GM18502 (cell line): Measurements from ENCODE around the gene SUGT1.
"Not testable (repeated sequence)": the region's sequence is repeated elsewhere in the genome, so short reads cannot be mapped to it uniquely, and the experiment has no call there.

Experiments used
- ATAC-seq: cut with Tn5 transposase; IDR thresholded peaks from one replicate; pipeline ENCODE4 v1.9.1; 2021; ENCODE audit warnings: mild to moderate bottlenecking; ENCODE audit not compliant: unreplicated experiment, poor library complexity

The SUGT1 gene

GRCh38 chr13:52664272-52664671, 11.6 kb downstream of the SUGT1 start:
- no peak for ATAC-seq

- ATAC-seq: no peak
Measured at GRCh38 chr13:52665325-52665724, 12.7 kb downstream of the SUGT1 start.

GRCh38 chr13:52669677-52670076, 17.0 kb downstream of the SUGT1 start:
- ATAC-seq: no peak

GRCh38 chr13:52670726-52671125, 18.1 kb downstream of the SUGT1 start:
- ATAC-seq: no peak

- ATAC-seq: no peak
Measured at GRCh38 chr13:52673465-52673864, 20.8 kb downstream of the SUGT1 start.

- ATAC-seq: no peak
Measured at GRCh38 chr13:52677823-52678222, 25.2 kb downstream of the SUGT1 start.

GRCh38 chr13:52685806-52686205, 33.2 kb downstream of the SUGT1 start:
- ATAC-seq: not testable (repeated sequence)

GRCh38 chr13:52686376-52686775, 33.7 kb downstream of the SUGT1 start:
- ATAC-seq: no peak

- ATAC-seq: peak; percentile 75
Measured at GRCh38 chr13:52695856-52696255, 43.2 kb downstream of the SUGT1 start.

GRCh38 chr13:52696566-52696965, 43.9 kb downstream of the SUGT1 start:
- ATAC-seq: no peak

- no peak for ATAC-seq
Measured at GRCh38 chr13:52701728-52702465, 49.3 kb downstream of the SUGT1 start.

GRCh38 chr13:52703482-52703881, 50.8 kb downstream of the SUGT1 start:
- no peak for ATAC-seq

- no peak for ATAC-seq
Measured at GRCh38 chr13:52706081-52706480, 53.4 kb downstream of the SUGT1 start.

GRCh38 chr13:52707375-52707774, 54.7 kb downstream of the SUGT1 start:
- no peak for ATAC-seq

- ATAC-seq: not testable (repeated sequence)
Measured at GRCh38 chr13:52708266-52708665, 55.6 kb downstream of the SUGT1 start.

- ATAC-seq: no peak
Measured at GRCh38 chr13:52711286-52711685, 58.6 kb downstream of the SUGT1 start.

GRCh38 chr13:52712385-52712784, 59.7 kb downstream of the SUGT1 start:
- no peak for ATAC-seq

- no peak for ATAC-seq
Measured at GRCh38 chr13:52713894-52714293, 61.3 kb downstream of the SUGT1 start.

- ATAC-seq: not testable (repeated sequence)
Measured at GRCh38 chr13:52720904-52721303, 68.3 kb downstream of the SUGT1 start.

- not testable (repeated sequence) for ATAC-seq
Measured at GRCh38 chr13:52721356-52721755, 68.7 kb downstream of the SUGT1 start.

GRCh38 chr13:52723181-52723580, 70.5 kb downstream of the SUGT1 start:
- no peak for ATAC-seq

GRCh38 chr13:52725302-52725701, 72.7 kb downstream of the SUGT1 start:
- no peak for ATAC-seq
